GM12872 (cell line): Measurements from ENCODE around the gene MIB2.

Source experiments
- CTCF ChIP-seq: IDR thresholded peaks from 3 replicates; pipeline ENCODE4 v1.5.1; 2011; ENCODE audit warnings: low read depth, mild to moderate bottlenecking, low read length, moderate library complexity; ENCODE audit not compliant: insufficient read depth

Gene MIB2

GRCh38 chr1:1577367-1578011 lies 37.8 kb upstream of the MIB2 start:
- no peak for TF ChIP-seq CTCF

DNA sequence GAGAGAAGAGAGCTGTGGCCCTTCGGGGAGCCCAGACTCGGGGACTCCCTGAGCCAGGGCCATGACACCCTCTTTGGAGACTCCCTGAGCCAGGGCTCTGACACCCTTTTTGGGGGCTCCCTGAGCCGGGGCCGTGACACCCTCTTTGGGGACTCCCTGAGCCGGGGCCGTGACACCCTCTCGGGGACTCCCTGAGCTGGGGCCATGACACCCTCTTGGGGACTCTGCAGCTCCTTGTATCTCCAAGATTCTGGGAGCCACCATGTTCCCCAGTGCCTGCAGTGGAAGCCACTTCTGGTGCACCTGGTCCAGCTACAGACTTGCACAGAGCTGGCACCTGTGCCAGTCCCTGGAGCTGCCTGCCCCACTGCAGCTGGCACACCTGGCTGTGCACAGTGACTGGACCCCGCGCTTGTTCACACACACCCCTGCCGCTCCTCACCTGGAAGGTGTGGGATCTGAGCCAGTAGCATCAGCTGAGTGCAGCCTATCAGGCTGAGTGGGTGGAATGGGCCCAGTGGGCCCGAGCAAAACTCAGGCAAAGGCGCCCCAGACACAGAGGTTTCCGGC lies 36.8 kb upstream of the MIB2 start:
- no peak for TF ChIP-seq CTCF

- TF ChIP-seq CTCF: no peak
These were observed 32.5 kb upstream of the MIB2 start for GRCh38 chr1:1582585-1583346.

DNA sequence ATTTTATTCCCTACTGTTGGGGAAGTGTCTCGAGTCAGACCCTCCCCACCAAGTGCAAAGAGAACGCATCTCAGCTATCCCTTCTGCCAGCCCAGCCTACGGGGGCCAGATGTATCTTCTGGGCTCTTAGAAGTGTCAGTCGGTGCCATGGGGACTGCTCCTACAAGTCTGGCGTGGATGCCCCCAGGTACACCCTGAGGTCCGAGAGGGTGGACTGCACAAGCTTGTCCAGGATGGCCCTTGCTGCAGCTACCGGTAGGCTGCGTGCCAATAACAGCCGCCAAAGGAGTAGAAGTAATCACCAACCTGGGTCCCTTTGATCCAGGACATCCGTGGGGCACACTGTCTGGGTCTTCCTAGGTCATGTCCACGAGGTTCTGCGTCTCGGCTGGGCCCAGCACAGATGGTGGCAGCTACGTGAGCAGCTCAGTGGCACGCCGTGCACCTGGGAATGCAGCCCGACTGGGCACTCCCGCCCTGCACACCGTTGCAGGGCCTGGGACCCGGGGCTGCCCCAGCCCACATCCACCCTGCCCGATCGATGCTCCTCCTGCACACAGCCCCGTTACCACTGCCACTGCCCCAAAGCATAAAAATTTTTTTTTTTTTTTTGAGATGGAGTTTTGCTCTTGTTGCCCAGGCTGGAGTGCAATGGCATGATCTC lies 31.8 kb upstream of the MIB2 start:
- no peak for TF ChIP-seq CTCF

DNA sequence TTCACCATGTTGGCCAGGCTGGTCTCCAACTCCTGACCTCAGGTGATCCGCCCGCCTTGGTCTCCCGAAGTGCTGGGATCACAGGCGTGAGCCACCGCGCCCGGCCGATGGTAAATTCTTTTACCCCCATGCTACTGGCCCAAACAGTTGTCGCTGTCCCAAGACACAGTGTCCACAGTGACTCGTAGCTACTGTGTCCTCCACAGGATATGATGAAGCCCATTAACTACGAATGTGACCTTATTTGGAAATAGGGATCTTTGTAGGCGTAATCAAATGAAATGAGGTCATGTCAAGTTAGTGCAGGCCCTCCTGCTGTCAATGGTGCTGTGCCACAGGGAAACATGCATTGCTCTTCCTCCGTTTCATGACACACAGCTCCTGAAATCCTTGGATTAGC lies 23.8 kb upstream of the MIB2 start:
- TF ChIP-seq CTCF: no peak

- TF ChIP-seq CTCF: no peak
These were observed 21.3 kb upstream of the MIB2 start for GRCh38 chr1:1593834-1594601.

DNA sequence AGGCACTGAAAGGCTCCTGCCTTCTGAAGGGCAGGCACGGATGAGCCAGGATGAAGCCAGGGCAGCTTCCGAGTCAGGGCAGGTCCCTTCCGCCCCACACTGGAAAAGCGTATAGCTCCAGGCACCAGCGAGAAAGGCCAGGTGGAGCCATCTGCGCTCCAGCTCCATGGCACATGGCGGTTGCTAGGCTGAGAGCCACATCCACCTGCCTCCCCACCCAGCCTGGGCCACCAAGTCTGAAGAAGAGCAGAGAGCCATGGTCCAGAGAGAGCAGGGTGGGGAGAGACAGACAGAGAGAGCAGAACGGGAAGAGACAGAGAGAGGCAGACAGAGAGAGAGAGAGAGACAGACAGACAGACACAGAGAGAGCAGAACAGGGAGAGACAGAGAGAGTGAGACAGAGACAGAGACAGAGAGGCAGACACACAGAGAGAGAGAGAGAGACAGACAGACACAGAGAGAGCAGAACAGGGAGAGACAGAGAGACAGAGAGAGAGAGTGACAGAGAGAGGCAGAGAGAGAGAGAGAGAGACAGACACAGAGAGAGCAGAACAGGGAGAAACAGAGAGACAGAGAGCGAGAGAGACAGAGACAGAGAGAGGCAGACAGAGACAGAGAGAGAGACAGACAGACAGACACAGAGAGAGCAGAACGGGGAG lies 20.6 kb upstream of the MIB2 start:
- no peak for TF ChIP-seq CTCF
